Ectodermal cell (in vitro differentiated cells): ENCODE measurements around the gene ATP2B1.

Experiments used
- H3K27ac ChIP-seq: 2 replicates; pipeline ENCODE4 v1.7.0; 2013; ENCODE audit warnings: mild to moderate bottlenecking, low read depth, low read length; ENCODE audit not compliant: insufficient read depth, poor library complexity, severe bottlenecking
- H3K27me3 ChIP-seq: 2 replicates; pipeline ENCODE4 v1.7.0; 2013; ENCODE audit warnings: mild to moderate bottlenecking, low read length; ENCODE audit not compliant: insufficient read depth, control insufficient read depth, poor library complexity, severe bottlenecking
- H3K36me3 ChIP-seq: one replicate; pipeline ENCODE4 v1.7.0; 2013; ENCODE audit warnings: low read length; ENCODE audit not compliant: control insufficient read depth, insufficient read depth
- H3K4me1 ChIP-seq: one replicate; pipeline ENCODE4 v1.7.0; 2013; ENCODE audit warnings: low read length; ENCODE audit not compliant: control insufficient read depth, insufficient read depth
- H3K4me3 ChIP-seq: 2 replicates; pipeline ENCODE4 v1.7.0; 2013; ENCODE audit warnings: low read depth, low read length, control low read depth; ENCODE audit not compliant: insufficient read depth
- H3K9me3 ChIP-seq: 2 replicates; pipeline ENCODE4 v1.7.0; 2013; ENCODE audit warnings: mild to moderate bottlenecking, low read length, moderate library complexity; ENCODE audit not compliant: control insufficient read depth
- WGBS, 2 experiments: methylation state at CpG; one replicate each; pipeline ENCODE4 v1.1.7; 2013; ENCODE audit warnings: missing lambda C conversion rate in 2 of 2; 5-methylcytosine and 5-hydroxymethylcytosine counted together

Gene ATP2B1

DNA sequence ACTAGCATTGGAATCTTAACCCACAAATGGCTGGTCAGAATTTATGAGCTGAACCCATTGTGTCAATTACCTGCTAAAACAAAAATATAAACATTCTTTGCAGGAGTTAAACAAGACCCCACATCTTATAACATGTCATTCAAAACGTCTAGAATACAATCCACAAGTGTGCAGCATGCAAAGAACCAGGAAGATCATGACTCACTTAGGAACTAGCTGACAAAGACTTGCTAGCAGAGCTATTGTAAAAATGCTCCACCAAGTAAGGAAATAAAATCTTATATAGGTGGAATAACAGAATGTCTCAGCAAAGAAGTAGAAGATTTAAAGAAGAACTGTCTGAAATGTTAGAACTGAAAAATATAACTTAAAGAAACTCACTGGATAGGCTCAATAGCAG, 156.3 kb downstream of the ATP2B1 start:
- 79 to 94% methylated on average over 1 of the region's 1 CpG for WGBS, 2 experiments
- H3K27me3 ChIP-seq, result no peaks in the 10 kb centered on the region
- no peak overlapping the region for H3K27ac ChIP-seq
- no peaks in the 10 kb centered on the region for H3K36me3 ChIP-seq
- no peaks in the 10 kb centered on the region for H3K9me3 ChIP-seq
- H3K4me1 ChIP-seq, result no peaks in the 10 kb centered on the region
- H3K4me3 ChIP-seq, result no peak overlapping the region

DNA sequence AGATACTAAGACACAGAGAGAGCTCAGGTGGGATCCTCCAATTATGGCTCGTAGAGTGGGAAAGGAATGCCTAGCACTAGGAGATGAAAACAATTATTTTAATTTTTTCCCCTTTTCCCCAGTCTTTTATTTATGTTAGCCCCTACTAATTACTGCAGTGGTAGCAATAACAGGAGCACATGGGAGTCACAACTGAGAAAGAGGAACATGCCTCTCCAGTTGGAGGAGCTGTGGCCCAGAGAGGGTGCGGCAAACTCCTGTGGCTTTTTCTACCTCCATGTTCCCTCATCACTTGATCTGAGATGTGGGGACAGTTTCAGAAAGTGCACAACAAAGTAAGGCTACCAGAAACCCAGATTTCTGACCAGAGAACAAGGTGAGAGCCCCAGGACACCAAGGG, 156.9 kb downstream of the ATP2B1 start:
- Histone ChIP-seq H3K27ac (no peak overlapping the region), H3K9me3 (no peaks in the 10 kb centered on the region), H3K4me1 (no peaks in the 10 kb centered on the region), H3K36me3 (no peaks in the 10 kb centered on the region), H3K27me3 (no peaks in the 10 kb centered on the region), H3K4me3 (no peak overlapping the region)
- WGBS, 2 experiments, result 92 to 100% methylated on average over 2 of the region's 2 CpGs

DNA sequence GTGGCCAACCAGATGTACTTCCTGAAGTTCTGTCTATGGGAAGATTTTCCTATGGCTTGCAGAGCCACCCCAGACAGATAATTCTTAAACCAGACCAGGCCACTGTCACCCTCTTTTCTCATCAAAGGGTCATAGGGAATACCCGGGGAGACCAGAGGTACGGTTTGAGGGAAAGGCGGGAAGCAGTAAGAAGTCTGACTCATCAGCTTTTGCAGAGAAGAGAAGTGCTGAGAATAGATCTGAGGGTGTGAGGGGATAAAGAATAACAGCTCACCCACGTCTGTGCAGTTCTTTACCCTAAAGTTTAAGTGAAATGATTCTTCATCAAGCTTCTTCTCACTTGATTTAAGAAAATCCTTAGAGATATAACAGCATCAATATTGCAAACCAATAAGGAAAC, 161.5 kb downstream of the ATP2B1 start:
- H3K4me3 ChIP-seq, result no peak overlapping the region
- no peak overlapping the region for H3K27ac ChIP-seq
- WGBS, 2 experiments, result 81 to 88% methylated on average over 4 of the region's 4 CpGs
- no peaks in the 10 kb centered on the region for H3K9me3 ChIP-seq
- H3K4me1 ChIP-seq, result peaks cover 13% of the 10 kb centered on the region
- H3K36me3 ChIP-seq, result no peaks in the 10 kb centered on the region
- no peaks in the 10 kb centered on the region for H3K27me3 ChIP-seq

DNA sequence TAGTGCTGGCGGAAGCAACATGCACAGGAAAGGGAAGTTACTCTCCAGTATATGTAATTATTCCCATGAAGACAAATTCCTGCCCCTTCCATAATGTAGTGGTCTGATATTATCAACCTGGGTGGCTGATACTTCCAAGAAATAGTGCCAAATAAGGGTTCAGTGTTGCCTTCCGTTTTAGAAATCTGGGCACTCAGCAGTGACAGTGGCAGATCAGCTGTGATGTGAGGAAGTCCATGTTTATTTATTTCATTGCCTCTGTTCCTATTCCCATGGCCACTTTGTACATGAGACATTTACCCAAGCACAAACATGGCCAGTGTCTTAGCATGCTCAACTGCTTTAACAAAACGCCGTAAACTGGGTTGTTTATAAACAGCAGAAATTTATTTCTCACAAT, 162.5 kb downstream of the ATP2B1 start:
- Histone ChIP-seq H3K27ac (no peak overlapping the region), H3K27me3 (no peaks in the 10 kb centered on the region), H3K36me3 (no peaks in the 10 kb centered on the region), H3K4me3 (no peak overlapping the region), H3K4me1 (peaks cover 19% of the 10 kb centered on the region), H3K9me3 (no peaks in the 10 kb centered on the region)
- 89 to 93% methylated on average over 4 of the region's 4 CpGs for WGBS, 2 experiments

DNA sequence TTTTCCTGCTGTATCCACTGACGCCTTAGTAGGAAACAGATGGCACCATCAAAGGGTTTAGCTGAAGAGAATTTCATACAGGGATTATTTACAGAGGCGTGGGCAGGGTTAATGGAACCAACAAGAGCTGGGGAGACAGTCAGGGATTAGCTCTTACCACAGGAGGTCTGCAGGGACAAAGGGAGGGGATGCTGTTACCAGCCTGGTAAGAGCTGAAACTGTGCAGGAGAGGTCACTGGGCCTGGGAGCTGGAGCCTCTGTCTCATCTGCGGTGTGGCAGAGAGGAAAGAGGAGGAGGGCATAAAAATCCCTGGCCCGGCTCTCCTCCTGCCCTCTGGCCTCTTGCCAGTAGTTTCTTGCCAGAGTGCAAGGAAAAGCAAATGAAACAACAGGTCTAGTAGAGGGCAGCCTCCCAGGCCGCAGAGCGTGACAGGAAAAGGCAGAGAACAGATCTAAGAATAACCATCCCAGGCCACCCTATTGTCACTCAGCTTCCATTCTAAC, 163.9 kb downstream of the ATP2B1 start:
- H3K4me3 ChIP-seq, result no peak overlapping the region
- H3K36me3 ChIP-seq, result no peaks in the 10 kb centered on the region
- peaks cover 19% of the 10 kb centered on the region for H3K4me1 ChIP-seq
- no peaks in the 10 kb centered on the region for H3K27me3 ChIP-seq
- WGBS, 2 experiments, result 37 to 48% methylated on average over 6 of the region's 6 CpGs
- no peak overlapping the region for H3K27ac ChIP-seq
- H3K9me3 ChIP-seq, result no peaks in the 10 kb centered on the region

DNA sequence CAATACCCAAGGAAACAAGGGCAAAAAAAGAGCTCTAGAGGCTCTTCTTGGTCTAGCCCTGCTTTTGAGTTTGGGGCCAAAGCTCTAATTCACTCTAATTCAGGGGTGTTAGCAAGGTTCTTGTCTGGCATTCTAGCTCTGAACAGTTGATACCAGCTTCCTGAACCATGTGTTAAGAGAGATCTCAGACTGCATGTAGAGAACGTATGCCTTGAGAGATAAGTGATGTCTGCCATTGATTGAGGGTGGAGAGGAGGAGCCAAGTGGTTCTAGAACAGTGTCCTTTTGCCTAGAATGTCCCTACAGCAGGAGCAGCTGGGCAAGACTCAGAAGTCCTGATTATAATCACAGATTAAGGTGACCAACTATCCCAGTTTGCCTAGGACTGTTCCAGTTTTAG, 164.6 kb downstream of the ATP2B1 start:
- no peaks in the 10 kb centered on the region for H3K36me3 ChIP-seq
- no peak overlapping the region for H3K27ac ChIP-seq
- 91 to 95% methylated on average over 1 of the region's 1 CpG for WGBS, 2 experiments
- no peaks in the 10 kb centered on the region for H3K9me3 ChIP-seq
- peaks cover 19% of the 10 kb centered on the region for H3K4me1 ChIP-seq
- H3K4me3 ChIP-seq, result no peak overlapping the region
- no peaks in the 10 kb centered on the region for H3K27me3 ChIP-seq

DNA sequence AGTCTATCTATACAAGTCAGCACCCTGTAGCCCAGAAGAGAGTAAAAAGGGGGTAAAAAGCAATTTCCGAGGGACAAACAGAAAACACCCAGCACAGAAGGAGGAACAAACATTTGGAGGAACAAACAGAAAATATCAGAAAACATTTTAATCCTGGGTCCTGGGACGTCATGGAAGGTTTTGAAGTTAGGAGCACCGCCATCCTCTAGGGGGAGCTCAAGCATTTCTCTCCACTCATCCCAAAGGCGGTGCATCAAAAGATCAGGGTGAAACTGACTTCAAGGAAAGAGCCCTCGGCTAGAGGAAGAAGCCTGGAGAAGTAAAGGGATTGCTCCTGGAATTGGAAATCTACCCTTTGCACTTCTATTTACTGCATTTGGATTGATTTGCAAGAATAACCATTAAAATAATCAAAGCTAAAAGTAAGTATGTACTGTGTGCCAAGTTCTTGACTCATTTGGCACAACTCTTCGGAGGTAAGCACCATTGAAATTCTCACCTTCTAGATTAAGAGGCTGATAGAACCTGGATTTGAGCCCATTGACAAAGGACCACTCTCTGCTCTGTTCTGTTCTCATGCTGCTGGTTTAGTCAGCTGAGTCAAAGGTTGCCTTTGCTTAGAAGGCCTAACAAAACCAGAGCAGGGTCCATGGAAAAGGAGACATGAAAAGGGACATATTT, 165.6 kb downstream of the ATP2B1 start:
- Histone ChIP-seq H3K4me3 (no peak overlapping the region), H3K4me1 (peaks cover 19% of the 10 kb centered on the region), H3K27ac (no peak overlapping the region), H3K36me3 (no peaks in the 10 kb centered on the region), H3K27me3 (no peaks in the 10 kb centered on the region), H3K9me3 (no peaks in the 10 kb centered on the region)
- 21 to 25% methylated on average over 4 to 6 of the region's 6 CpGs for WGBS, 2 experiments

DNA sequence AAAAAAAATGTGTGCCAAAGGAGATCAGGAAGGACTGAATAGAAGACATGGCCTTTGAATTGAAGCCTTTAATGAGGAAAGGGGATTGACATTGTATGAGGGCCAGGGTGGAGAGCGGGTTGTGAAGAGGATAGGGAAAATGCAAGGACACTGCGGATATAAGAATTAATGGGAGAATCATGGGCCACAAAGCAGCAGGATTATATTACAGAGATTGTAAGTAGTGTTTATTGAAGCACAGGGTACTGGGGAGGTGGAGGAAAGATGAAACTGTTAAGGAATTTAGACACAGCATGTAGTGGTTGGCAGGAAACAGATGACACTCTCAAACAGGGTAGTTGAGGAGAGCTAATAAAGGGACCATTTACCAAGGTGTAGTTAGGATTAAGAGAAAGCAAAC, 166.4 kb downstream of the ATP2B1 start:
- H3K4me1 ChIP-seq, result peaks cover 19% of the 10 kb centered on the region
- H3K9me3 ChIP-seq, result no peaks in the 10 kb centered on the region
- H3K27ac ChIP-seq, result no peak overlapping the region
- 85 to 89% methylated on average over 2 of the region's 2 CpGs for WGBS, 2 experiments
- H3K27me3 ChIP-seq, result no peaks in the 10 kb centered on the region
- H3K4me3 ChIP-seq, result no peak overlapping the region
- no peaks in the 10 kb centered on the region for H3K36me3 ChIP-seq

DNA sequence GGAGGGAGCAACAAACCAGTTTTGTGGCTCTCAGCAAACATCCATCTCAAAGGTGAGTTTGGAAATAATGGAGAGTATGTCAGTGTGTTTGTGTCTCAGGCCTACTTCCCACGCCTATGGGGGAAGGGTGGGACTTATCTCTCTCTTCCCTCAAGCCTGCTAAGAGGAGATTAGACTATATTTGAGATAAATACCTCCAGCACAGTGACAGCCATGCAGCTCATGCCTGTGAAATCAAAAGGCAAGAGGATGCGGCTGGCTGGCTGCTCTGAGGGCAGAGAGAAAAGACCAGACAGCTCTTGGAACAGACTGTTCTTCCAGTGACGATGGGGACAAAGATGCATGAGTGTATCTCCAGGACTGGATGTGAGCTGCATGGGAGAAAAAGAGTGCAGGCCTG, 168.1 kb downstream of the ATP2B1 start:
- Histone ChIP-seq H3K4me1 (peaks cover 19% of the 10 kb centered on the region), H3K4me3 (no peak overlapping the region), H3K36me3 (no peaks in the 10 kb centered on the region), H3K9me3 (no peaks in the 10 kb centered on the region), H3K27me3 (no peaks in the 10 kb centered on the region), H3K27ac (no peak overlapping the region)
- WGBS, 2 experiments, result 91 to 94% methylated on average over 2 to 3 of the region's 3 CpGs

DNA sequence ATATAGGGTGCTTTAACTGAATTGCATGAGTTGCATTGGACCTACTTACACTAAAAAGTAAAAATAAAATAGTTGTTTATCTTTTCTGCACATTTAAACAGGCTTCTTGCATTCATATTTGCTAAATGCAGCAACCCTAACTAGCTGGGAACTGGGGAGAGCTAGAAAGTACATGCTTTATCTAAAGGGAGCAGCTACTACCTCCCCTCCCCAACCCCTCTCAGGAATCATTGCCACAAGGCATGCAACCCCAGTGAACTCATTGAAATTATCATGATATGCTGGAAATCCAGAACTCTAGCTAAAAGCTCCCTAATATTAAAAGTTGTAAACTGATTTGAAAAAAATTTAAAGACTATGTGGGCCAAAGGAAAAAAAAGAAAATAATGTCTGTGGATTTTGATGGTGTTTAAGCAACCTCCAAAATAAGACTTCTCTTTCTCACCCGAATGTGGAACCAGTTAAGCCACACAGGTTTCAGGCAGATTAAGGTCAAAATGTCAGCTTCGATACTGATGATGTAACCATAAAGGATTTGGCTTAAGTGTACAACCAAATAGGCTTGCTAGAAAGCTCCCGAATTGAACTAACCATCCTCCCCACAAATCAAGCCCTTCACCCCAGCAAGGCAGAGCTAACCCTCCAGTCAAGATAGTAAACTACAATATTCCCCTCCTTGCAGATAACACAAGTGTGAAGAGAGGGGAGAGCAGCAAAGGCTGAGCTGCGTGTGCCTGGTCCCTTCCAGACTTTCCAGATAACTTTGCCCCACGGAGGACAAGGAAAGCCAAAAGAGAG, 169.0 kb downstream of the ATP2B1 start:
- H3K27ac ChIP-seq, result no peak overlapping the region
- no peaks in the 10 kb centered on the region for H3K27me3 ChIP-seq
- no peaks in the 10 kb centered on the region for H3K9me3 ChIP-seq
- no peak overlapping the region for H3K4me3 ChIP-seq
- H3K4me1 ChIP-seq, result peaks cover 16% of the 10 kb centered on the region
- 91 to 93% methylated on average over 5 of the region's 5 CpGs for WGBS, 2 experiments
- H3K36me3 ChIP-seq, result no peaks in the 10 kb centered on the region
